IMR-90 (cell line): ENCODE data around the gene PVALEF.

Source experiments
- SMC3 ChIP-seq: fragments of 150-350 bp; IDR thresholded peaks from 2 replicates; pipeline ENCODE4 v1.6.1; 2016; ENCODE audit warnings: low read depth, mild to moderate bottlenecking, antibody characterized with exemption, low read length, moderate library complexity
- TF ChIP-seq, protein P1 (sequence below): conservative IDR thresholded peaks from 2 replicates; pipeline ENCODE4 v1.5.1; 2012; ENCODE audit warnings: mild to moderate bottlenecking, low read depth, low read length, improper control_type of control experiment

GRCh38 chr17:81191646-81192045 lies 26.3 kb downstream of the PVALEF start:
- TF ChIP-seq SMC3: no peak
- TF ChIP-seq, protein P1, sequence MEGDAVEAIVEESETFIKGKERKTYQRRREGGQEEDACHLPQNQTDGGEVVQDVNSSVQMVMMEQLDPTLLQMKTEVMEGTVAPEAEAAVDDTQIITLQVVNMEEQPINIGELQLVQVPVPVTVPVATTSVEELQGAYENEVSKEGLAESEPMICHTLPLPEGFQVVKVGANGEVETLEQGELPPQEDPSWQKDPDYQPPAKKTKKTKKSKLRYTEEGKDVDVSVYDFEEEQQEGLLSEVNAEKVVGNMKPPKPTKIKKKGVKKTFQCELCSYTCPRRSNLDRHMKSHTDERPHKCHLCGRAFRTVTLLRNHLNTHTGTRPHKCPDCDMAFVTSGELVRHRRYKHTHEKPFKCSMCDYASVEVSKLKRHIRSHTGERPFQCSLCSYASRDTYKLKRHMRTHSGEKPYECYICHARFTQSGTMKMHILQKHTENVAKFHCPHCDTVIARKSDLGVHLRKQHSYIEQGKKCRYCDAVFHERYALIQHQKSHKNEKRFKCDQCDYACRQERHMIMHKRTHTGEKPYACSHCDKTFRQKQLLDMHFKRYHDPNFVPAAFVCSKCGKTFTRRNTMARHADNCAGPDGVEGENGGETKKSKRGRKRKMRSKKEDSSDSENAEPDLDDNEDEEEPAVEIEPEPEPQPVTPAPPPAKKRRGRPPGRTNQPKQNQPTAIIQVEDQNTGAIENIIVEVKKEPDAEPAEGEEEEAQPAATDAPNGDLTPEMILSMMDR: no peak
